GM12875 (cell line): ENCODE measurements around the gene CREM.

Experiments used
- H3K4me3 ChIP-seq: one replicate; pipeline ENCODE4 v1.5.1; 2011; ENCODE audit warnings: low read depth, low read length, control low read depth
- CTCF ChIP-seq: IDR thresholded peaks from 2 replicates; pipeline ENCODE4 v1.5.1; 2011; ENCODE audit warnings: low read depth, mild to moderate bottlenecking, control low read depth, inconsistent platforms, low read length, moderate library complexity, borderline replicate concordance; ENCODE audit not compliant: insufficient read depth

Gene CREM

GRCh38 chr10:35224045-35224740 lies 97.5 kb downstream of the CREM start:
- no peak for TF ChIP-seq CTCF

GRCh38 chr10:35225204-35225603 lies 98.6 kb downstream of the CREM start:
- no peak for TF ChIP-seq CTCF
- H3K4me3 ChIP-seq = no peak overlapping the region

More at GRCh38 chr10:35224045-35224740, 97.5 kb downstream of the CREM start:
- no peak overlapping the region for H3K4me3 ChIP-seq

DNA sequence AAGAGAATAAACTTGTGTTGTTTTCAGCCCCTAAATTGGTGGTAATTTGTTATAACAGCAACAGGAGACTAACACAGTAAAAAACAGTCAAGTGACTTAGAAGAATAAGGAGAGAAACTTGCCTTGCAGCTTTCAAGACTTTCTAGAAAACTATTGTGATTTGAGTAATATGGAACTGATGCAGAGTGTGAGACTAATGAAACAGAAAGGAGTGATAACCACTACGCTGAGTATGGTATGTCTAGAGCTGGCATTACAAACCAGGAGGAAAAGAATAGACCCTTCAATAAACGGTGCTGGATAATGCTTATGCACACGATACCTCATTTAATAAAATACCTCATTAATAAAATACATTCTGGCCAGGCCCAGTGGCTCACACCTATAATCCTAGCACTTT lies 99.9 kb downstream of the CREM start:
- H3K4me3 ChIP-seq = no peak overlapping the region
- no peak for TF ChIP-seq CTCF

DNA sequence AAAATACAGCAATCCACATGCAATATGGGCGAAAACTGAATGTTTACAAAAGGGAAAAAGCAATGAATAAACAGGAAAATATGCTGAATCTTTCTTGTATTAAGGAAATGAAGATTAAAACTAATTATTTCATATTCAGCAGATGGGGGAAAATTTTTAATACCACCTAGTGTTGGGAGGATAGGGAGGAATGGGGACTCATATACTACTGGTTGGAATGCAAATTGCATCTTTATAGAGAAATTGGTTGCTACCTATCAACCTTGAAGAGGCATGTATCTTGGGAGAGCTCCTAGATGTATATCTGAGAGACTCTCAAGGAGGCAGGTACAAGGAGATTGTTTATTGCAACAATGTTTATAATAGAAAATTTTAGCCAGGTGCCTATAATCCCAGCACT lies 101.4 kb downstream of the CREM start:
- no peak overlapping the region for H3K4me3 ChIP-seq
- no peak for TF ChIP-seq CTCF

GRCh38 chr10:35231646-35232045 lies 105.0 kb downstream of the CREM start:
- no peak for TF ChIP-seq CTCF
- no peak overlapping the region for H3K4me3 ChIP-seq

DNA sequence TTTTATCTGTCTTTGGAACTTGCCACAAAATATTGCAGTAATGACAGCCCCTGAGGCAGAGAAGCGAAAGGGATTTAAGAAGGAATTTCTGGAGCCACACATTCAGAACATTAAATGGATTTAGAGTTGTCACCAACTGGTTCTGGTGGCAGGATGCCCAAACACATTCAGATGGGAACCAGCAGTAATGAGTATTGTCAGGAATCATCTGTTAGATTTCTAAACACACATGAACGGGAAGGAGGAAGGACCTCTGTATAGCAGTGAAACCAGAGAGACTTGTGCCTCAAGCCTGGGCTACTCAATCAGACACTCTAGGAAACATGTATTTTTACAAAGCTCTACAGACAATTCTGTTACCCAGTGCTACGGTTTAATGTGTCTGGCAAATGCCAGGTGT lies 105.9 kb downstream of the CREM start:
- H3K4me3 ChIP-seq = no peak overlapping the region
- no peak for TF ChIP-seq CTCF

GRCh38 chr10:35234073-35234472 lies 107.4 kb downstream of the CREM start:
- H3K4me3 ChIP-seq = no peak overlapping the region
- no peak for TF ChIP-seq CTCF
